ENCODE data around the gene CLK2. TPM values are rescaled to one million over a fixed set of nuclear protein-coding genes. Genes with fewer than 3 reads are reported as not detected.
A peak's percentile ranks its signal among the peaks of the same experiment; 100 is the strongest.

CLK2 gene
- total and polyA plus RNA-seq, 9 of the 15 experiments (the other 6 are each of a cell fraction or from before 2014, with no cell fraction given) = 13.5 to 81.4 (median 39.6) TPM

DNA sequence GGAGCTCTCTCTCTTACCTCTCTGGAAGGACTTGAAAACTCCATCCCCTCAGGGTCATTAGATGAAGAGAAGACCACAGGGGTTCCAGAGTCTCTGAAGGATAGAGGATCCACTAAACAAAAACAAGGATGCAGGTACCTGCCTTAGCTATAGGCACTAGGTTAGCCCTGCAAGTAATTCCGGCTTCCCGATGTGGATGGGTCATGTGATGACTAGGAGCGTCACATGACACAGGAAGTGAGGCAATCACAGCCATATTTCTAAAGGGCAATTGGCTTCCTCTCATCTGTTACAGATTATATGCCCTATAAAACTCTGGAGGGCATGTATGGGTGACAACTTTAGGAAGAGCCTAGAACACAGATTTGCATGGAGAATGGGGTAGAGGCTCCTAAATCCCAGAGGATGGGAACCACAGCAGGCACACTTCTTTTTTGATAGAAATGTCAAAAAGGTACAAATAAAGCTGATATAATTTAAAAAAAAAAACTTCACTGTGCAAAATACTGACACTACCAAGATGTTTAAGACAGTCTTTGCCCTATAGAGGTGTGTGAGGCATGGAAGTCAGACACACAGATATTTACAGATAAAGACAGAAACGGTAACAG lies 32.1 kb downstream of the CLK2 start (continued):
- TF ChIP-seq, protein P1, sequence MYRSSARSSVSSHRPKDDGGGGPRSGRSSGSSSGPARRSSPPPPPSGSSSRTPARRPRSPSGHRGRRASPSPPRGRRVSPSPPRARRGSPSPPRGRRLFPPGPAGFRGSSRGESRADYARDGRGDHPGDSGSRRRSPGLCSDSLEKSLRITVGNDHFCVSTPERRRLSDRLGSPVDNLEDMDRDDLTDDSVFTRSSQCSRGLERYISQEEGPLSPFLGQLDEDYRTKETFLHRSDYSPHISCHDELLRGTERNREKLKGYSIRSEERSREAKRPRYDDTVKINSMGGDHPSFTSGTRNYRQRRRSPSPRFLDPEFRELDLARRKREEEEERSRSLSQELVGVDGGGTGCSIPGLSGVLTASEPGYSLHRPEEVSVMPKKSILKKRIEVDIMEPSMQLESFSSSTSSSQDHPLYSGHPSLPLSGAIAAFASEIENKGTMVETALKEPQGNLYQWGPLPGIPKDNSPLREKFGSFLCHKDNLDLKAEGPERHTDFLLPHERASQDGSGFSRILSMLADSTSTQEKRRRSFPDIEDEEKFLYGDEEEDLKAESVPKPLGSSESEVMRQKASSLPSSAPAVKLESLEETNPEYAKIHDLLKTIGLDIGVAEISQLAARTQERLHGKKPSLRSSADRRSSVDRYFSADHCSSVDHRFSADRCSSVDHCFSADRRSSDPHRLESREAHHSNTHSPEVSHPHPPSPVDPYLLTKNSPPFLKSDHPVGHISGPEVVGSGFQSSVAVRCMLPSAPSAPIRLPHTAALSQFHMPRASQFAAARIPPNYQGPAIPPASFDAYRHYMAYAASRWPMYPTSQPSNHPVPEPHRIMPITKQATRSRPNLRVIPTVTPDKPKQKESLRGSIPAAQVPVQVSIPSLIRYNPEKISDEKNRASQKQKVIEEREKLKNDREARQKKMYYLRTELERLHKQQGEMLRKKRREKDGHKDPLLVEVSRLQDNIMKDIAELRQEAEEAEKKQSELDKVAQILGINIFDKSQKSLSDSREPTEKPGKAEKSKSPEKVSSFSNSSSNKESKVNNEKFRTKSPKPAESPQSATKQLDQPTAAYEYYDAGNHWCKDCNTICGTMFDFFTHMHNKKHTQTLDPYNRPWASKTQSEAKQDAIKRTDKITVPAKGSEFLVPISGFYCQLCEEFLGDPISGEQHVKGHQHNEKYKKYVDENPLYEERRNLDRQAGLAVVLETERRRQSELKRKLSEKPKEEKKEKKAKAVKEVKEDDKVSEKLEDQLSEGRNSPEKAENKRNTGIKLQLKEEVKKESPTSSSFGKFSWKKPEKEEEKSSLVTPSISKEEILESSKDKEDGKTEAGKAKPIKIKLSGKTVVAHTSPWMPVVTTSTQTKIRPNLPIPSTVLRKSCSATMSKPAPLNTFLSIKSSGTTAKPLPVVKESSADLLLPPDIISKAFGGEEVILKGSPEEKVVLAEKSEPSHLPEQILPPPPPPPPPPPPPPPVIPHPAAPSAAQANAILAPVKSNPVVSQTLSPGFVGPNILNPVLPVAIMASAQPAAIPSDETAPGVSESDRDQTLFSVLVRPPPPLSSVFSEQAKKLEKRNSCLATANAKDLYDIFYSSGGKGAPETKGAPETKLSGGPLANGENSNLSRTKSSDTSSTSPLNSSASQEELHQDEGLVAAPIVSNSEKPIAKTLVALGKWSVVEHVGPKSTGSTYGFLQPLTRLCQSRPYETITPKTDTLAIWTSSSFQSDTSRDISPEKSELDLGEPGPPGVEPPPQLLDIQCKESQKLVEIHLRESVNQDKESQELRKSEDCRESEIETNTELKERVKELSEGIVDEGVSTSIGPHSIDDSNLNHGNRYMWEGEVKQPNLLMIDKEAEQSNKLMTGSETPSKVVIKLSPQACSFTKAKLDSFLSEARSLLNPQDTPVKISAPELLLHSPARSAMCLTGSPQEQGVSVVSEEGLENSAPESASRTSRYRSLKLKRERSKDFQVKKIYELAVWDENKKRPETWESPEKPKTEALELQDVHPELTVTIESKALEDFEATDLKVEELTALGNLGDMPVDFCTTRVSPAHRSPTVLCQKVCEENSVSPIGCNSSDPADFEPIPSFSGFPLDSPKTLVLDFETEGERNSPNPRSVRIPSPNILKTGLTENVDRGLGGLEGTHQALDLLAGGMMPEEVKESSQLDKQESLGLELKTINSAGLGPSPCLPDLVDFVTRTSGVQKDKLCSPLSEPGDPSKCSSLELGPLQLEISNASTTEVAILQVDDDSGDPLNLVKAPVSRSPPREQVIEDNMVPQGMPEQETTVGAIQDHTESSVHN (IDR thresholded peaks at IDR 0.05; ENCODE audit: borderline replicate concordance in 1 of 2, low read depth in 1 of 2) = 0 out of 4 replicates have a peak, but pooled peaks of 1 of the 2 experiments have one; percentile 34
- TF ChIP-seq SRSF3 (IDR thresholded peaks at IDR 0.05; ENCODE audit: insufficient read depth, low read length) (no peak), ZKSCAN3 (CRISPR knock-in tag; IDR thresholded peaks at IDR 0.05) (peak; percentile 27; the same call in 1 of the 2 replicates), CREBBP (IDR thresholded peaks at IDR 0.05; ENCODE audit: low read depth, low read length) (no peak), ZNF354B (CRISPR knock-in tag; IDR thresholded peaks at IDR 0.05) (no peak), ZNF707 (CRISPR knock-in tag; conservative IDR thresholded peaks at IDR 0.05) (no peak), CCAR2 (IDR thresholded peaks at IDR 0.05; ENCODE audit: low read depth, low read length) (no peak), DMBX1 (CRISPR knock-in tag; IDR thresholded peaks at IDR 0.05; ENCODE audit: borderline replicate concordance) (no peak), MEF2A (IDR thresholded peaks at IDR 0.05; ENCODE audit: control insufficient read depth, low read depth, low read length) (peak; percentile 70), TAF7 (tag; IDR thresholded peaks at IDR 0.05) (no peak), U2AF2 (optimal IDR thresholded peaks at IDR 0.05; ENCODE audit: low read depth, low read length) (no peak), ZNF134 (CRISPR knock-in tag; conservative IDR thresholded peaks at IDR 0.05) (no peak), KAT8 (IDR thresholded peaks at IDR 0.05; ENCODE audit: low read depth) (peak; percentile 58), BHLHE40 (IDR thresholded peaks at IDR 0.05; ENCODE audit: low read length) (no peak), RBM34 (IDR thresholded peaks at IDR 0.05; ENCODE audit: borderline replicate concordance, insufficient read depth, low read length) (no peak), ZNF583 (CRISPR knock-in tag; IDR thresholded peaks at IDR 0.05) (no peak)
- TF ChIP-seq, protein P2, sequence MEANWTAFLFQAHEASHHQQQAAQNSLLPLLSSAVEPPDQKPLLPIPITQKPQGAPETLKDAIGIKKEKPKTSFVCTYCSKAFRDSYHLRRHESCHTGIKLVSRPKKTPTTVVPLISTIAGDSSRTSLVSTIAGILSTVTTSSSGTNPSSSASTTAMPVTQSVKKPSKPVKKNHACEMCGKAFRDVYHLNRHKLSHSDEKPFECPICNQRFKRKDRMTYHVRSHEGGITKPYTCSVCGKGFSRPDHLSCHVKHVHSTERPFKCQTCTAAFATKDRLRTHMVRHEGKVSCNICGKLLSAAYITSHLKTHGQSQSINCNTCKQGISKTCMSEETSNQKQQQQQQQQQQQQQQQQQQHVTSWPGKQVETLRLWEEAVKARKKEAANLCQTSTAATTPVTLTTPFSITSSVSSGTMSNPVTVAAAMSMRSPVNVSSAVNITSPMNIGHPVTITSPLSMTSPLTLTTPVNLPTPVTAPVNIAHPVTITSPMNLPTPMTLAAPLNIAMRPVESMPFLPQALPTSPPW (CRISPR knock-in tag; IDR thresholded peaks at IDR 0.05) = peak; percentile 52
- TF ChIP-seq, protein P3, sequence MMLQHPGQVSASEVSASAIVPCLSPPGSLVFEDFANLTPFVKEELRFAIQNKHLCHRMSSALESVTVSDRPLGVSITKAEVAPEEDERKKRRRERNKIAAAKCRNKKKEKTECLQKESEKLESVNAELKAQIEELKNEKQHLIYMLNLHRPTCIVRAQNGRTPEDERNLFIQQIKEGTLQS (IDR thresholded peaks at IDR 0.05) = peak; percentile 86
- TF ChIP-seq, protein P3 (CRISPR knock-in tag; conservative IDR thresholded peaks at IDR 0.05) = no peak
